Suprapubic skin (tissue), 4 donors: ENCODE data around the gene ORC3. TPM values are rescaled to one million over a fixed set of nuclear protein-coding genes. Genes with fewer than 3 reads are reported as not detected.
"Not testable (repeated sequence)": the region's sequence is repeated elsewhere in the genome, so short reads cannot be mapped to it uniquely, and the experiment has no call there.

Source experiments
- DNase-seq, 2 donors: peaks; one replicate each; pipeline ENCODE4 v3.0.0-alpha.2; 2019; ENCODE audit warnings: low spot score in 2 of 2
- H3K27ac ChIP-seq: fragments of 200-600 bp; sonication (generic); one replicate; pipeline ENCODE4 v1.5.1; 2019
- H3K27me3 ChIP-seq: fragments of 200-600 bp; sonication (generic); one replicate; pipeline ENCODE4 v1.5.1; 2019
- H3K36me3 ChIP-seq: fragments of 200-600 bp; sonication (generic); one replicate; pipeline ENCODE4 v1.5.1; 2019
- H3K4me1 ChIP-seq: fragments of 200-600 bp; sonication (generic); one replicate; pipeline ENCODE4 v1.5.1; 2019
- H3K4me3 ChIP-seq: fragments of 200-600 bp; sonication (generic); one replicate; pipeline ENCODE4 v1.5.1; 2019; ENCODE audit warnings: mild to moderate bottlenecking
- H3K9me3 ChIP-seq: fragments of 200-600 bp; sonication (generic); one replicate; pipeline ENCODE4 v1.5.1; 2019
- CTCF ChIP-seq, 2 donors: fragments of 200-600 bp in 1 of 2; fragments of 450-650 bp in 1 of 2; sonication (generic) in 1 of 2; IDR thresholded peaks; one replicate each; pipeline ENCODE4 v1.5.1; 2016 to 2019; ENCODE audit warnings: antibody characterized with exemption in 2 of 2, mild to moderate bottlenecking in 1 of 2, moderate library complexity in 1 of 2
- EP300 ChIP-seq: sonication (generic); formaldehyde crosslinking; IDR thresholded peaks from one replicate; pipeline ENCODE4 v1.6.1; 2017; ENCODE audit warnings: antibody characterized with exemption
- POLR2A ChIP-seq, 2 donors: fragments of 450-650 bp; IDR thresholded peaks; one replicate each; pipeline ENCODE4 v1.6.1; 2017; ENCODE audit warnings: antibody characterized with exemption in 2 of 2, mild to moderate bottlenecking in 2 of 2, moderate library complexity in 2 of 2
- POLR2AphosphoS5 ChIP-seq, 3 donors: sonication (generic); formaldehyde crosslinking; IDR thresholded peaks; one replicate each; pipeline ENCODE4 v1.6.1; 2017; ENCODE audit warnings: antibody characterized with exemption in 3 of 3
- WGBS: methylation state at CpG from one replicate; pipeline ENCODE4 v1.1.5; 2018; 5-methylcytosine and 5-hydroxymethylcytosine counted together
- total RNA-seq, 4 donors: library from RNA; depleted of rRNA; stranded (reverse); fragments of >200 nt; gene quantifications; one replicate each; pipeline ENCODE4 v1.1.0, GENCODE V29; 2016

The ORC3 gene
- total RNA-seq, 4 donors from 2014 or later: 9.7 to 30.6 (median 12.9) TPM

- TF ChIP-seq POLR2A (IDR thresholded peaks at IDR 0.05): no peak
- no peak for TF ChIP-seq CTCF (IDR thresholded peaks at IDR 0.05)
- TF ChIP-seq EP300: no peak
- no peak for TF ChIP-seq POLR2AphosphoS5 (IDR thresholded peaks at IDR 0.05)
- H3K27ac ChIP-seq: no peak overlapping the region
- H3K36me3 ChIP-seq: peaks cover 12% of the 10 kb centered on the region
- peaks cover 6% of the 10 kb centered on the region for H3K4me1 ChIP-seq
- 93% methylated on average over 3 of the region's 3 CpGs for WGBS
- DNase-seq: no peak
- H3K9me3 ChIP-seq: no peaks in the 10 kb centered on the region
- H3K27me3 ChIP-seq: no peaks in the 10 kb centered on the region
- H3K4me3 ChIP-seq: no peak overlapping the region
Measured at GRCh38 chr6:87683890-87684289, 94.0 kb downstream of the ORC3 start.

DNA sequence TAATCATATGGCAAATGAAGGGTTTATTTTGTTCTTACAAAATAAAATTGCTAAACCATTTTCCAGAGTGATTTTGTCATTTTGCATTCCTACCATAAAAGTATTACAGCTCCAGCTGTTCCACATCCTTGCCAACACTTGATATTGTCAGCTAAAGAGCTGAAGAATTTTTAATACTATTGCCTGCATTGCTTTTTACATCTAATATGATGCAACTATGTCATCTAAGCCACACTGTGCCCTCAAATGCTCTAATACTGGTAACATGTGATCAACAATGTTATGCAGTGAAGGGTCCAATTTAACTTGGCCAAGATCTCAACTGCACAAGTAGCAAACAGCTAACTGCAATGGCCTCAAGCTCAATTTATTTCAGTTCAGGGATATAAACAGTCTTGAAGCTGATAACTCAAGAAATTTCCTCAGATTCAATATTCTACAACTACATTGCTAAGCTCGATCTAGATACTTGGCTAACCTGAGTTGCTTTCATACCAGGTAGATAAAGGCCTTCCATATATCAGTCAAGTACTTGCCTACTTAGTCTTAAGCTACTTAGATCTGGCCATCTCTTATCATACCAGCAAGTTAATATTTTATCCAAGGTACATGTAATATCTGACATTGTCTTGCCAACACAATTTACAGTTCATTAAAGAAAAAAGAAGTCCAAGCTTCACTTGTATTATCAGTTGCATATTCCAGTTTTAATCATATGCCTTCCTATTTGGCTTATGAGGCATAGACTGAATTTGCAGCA lies 95.1 kb downstream of the ORC3 start:
- Histone ChIP-seq H3K9me3 (no peaks in the 10 kb centered on the region), H3K4me3 (no peak overlapping the region), H3K27ac (no peak overlapping the region), H3K4me1 (peaks cover 16% of the 10 kb centered on the region), H3K36me3 (peaks cover 8% of the 10 kb centered on the region), H3K27me3 (no peaks in the 10 kb centered on the region)
- WGBS: 100% methylated on average over 1 of the region's 1 CpG
- TF ChIP-seq CTCF (IDR thresholded peaks at IDR 0.05): no peak
- no peak for TF ChIP-seq EP300
- no peak for TF ChIP-seq POLR2A (IDR thresholded peaks at IDR 0.05)
- no peak for TF ChIP-seq POLR2AphosphoS5 (IDR thresholded peaks at IDR 0.05)
- DNase-seq: no peak

DNA sequence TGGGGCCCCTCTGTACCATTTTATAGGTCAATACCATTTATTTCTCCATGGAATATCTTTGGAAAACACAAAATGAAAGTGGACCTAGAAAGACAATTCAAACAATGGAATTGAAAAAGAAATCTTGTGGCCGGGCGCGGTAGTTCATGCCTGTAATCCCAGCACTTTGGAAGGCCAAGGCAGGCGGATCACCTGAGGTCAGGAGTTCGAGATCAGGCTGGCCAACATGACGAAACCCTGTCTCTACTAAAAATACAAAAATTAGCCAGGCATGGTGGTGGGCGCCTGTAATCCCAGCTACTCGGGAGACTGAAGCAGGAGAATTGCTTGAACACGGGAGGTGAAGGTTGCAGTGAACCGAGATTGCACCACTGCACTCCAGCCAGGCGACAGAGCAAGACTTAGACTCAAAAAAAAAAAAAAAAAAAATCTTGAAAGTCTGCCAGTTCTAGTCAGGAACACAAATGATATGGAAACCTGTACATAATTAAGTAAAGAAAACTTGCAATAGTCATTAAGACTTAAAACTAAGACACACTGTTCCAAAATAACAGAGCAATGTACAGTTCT lies 96.8 kb downstream of the ORC3 start:
- not testable (repeated sequence) for H3K27ac ChIP-seq, H3K36me3 ChIP-seq, DNase-seq, H3K27me3 ChIP-seq, H3K4me3 ChIP-seq, H3K9me3 ChIP-seq
- peaks cover 27% of the 10 kb centered on the region for H3K4me1 ChIP-seq
- WGBS: 93% methylated on average over 11 of the region's 11 CpGs

DNA sequence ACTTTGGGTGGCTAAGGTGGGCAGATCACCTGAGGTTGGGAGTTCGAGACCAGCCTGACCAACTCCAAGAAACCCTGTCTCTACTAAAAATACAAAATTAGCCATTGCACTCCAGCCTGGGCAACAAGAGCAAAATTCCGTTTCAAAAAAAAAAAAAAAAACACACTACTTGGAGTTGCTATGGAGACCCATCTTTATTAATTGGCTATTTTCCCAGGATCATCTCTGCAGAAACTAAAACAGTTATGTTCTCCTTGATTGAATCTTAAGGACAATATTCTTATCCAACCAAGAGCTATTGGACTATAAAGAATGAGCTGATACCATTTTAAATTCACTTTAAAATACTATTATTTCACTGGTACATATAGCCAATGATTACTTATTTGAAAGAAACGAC lies 97.4 kb downstream of the ORC3 start:
- TF ChIP-seq POLR2AphosphoS5 (IDR thresholded peaks at IDR 0.05): no peak
- TF ChIP-seq EP300: no peak
- no peak for TF ChIP-seq POLR2A (IDR thresholded peaks at IDR 0.05)
- TF ChIP-seq CTCF (IDR thresholded peaks at IDR 0.05): no peak
- Histone ChIP-seq H3K4me3 (no peak overlapping the region), H3K27me3 (no peaks in the 10 kb centered on the region), H3K27ac (no peak overlapping the region), H3K9me3 (no peaks in the 10 kb centered on the region), H3K36me3 (no peaks in the 10 kb centered on the region), H3K4me1 (peaks cover 32% of the 10 kb centered on the region)
- DNase-seq: no peak
- 71% methylated on average over 3 of the region's 3 CpGs for WGBS

GRCh38 chr6:87687893-87688292 lies 98.0 kb downstream of the ORC3 start:
- not testable (repeated sequence) for H3K36me3 ChIP-seq, H3K9me3 ChIP-seq, H3K27me3 ChIP-seq, DNase-seq, H3K4me3 ChIP-seq, H3K27ac ChIP-seq
- peaks cover 38% of the 10 kb centered on the region for H3K4me1 ChIP-seq
- WGBS: 93% methylated on average over 9 of the region's 9 CpGs

DNA sequence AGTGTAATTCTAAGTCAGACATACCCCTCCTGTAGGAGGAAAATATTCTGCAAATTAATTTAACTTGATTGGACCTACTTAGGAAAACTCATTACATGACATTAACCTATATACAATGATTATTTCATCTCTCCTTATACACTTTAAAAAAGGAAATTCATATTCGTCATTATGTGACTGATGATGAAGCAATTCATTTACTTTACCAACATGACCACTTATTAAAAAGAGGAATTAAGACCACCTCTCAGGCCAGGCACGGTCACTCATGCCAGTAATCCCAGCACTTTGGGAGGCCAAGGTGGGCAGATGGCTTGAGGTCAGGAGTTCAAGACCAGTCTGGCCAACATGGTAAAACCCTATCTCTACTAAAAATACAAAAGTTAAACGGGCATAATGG lies 100.5 kb downstream of the ORC3 start:
- Histone ChIP-seq H3K9me3 (no peaks in the 10 kb centered on the region), H3K36me3 (no peaks in the 10 kb centered on the region), H3K27ac (no peak overlapping the region), H3K4me1 (peaks cover 44% of the 10 kb centered on the region), H3K27me3 (no peaks in the 10 kb centered on the region), H3K4me3 (no peak overlapping the region)
- no peak for DNase-seq
- 94% methylated on average over 3 of the region's 3 CpGs for WGBS
- no peak for TF ChIP-seq CTCF (IDR thresholded peaks at IDR 0.05)
- TF ChIP-seq POLR2AphosphoS5 (IDR thresholded peaks at IDR 0.05): no peak
- no peak for TF ChIP-seq POLR2A (IDR thresholded peaks at IDR 0.05)
- no peak for TF ChIP-seq EP300
